Transverse colon (tissue), 4 donors: Measurements from ENCODE around the gene TNS4. TPM values are rescaled to one million over a fixed set of nuclear protein-coding genes. Genes with fewer than 3 reads are reported as not detected.

ENCODE experiments used
- DNase-seq: peaks from one replicate; pipeline ENCODE4 v3.0.0-alpha.2; 2019
- H3K27ac ChIP-seq, 4 donors: fragments of 200-600 bp; sonication (generic); 2 replicates each; pipeline ENCODE4 v1.5.1; 2016 to 2018; ENCODE audit warnings: inconsistent platforms in 4 of 4
- H3K27me3 ChIP-seq: fragments of 200-600 bp; sonication (generic); 2 replicates; pipeline ENCODE4 v1.5.1; 2017; ENCODE audit warnings: inconsistent platforms
- H3K36me3 ChIP-seq, 4 donors: fragments of 200-600 bp; sonication (generic); 2 replicates each; pipeline ENCODE4 v1.5.1; 2017 to 2019; ENCODE audit warnings: inconsistent platforms in 4 of 4
- H3K4me1 ChIP-seq, 4 donors: fragments of 200-600 bp; sonication (generic); 2 replicates each; pipeline ENCODE4 v1.5.1; 2017 to 2020; ENCODE audit warnings: inconsistent platforms in 4 of 4
- H3K4me3 ChIP-seq, 4 donors: fragments of 200-600 bp; sonication (generic); 1 replicate in 1 of 4; 2 replicates in 3 of 4; pipeline versions ENCODE4 v1.5.1 to v1.6.1; 2017 to 2019; ENCODE audit warnings: inconsistent platforms in 4 of 4
- H3K9me3 ChIP-seq, 2 donors: fragments of 200-600 bp; sonication (generic); 2 replicates each; pipeline ENCODE4 v1.5.1; 2017 to 2019; ENCODE audit warnings: inconsistent platforms in 2 of 2
- EP300 ChIP-seq: sonication (generic); formaldehyde crosslinking; IDR thresholded peaks from one replicate; pipeline ENCODE4 v1.6.1; 2017; ENCODE audit warnings: antibody characterized with exemption, low read depth
- POLR2A ChIP-seq: fragments of 450-650 bp; IDR thresholded peaks from one replicate; pipeline ENCODE4 v1.6.1; 2016; ENCODE audit warnings: antibody characterized with exemption, mild to moderate bottlenecking, moderate library complexity
- POLR2AphosphoS5 ChIP-seq, 3 donors: sonication (generic); formaldehyde crosslinking; IDR thresholded peaks; one replicate each; pipeline ENCODE4 v1.6.1; 2016; ENCODE audit warnings: antibody characterized with exemption in 3 of 3
- WGBS, 2 donors: methylation state at CpG; one replicate each; pipeline ENCODE4 v1.1.5; 2018; ENCODE audit warnings: low coverage in 1 of 2; 5-methylcytosine and 5-hydroxymethylcytosine counted together
- in situ Hi-C, 4 donors: fragments of 200-750 bp; cut with MboI; loops; one replicate each; pipeline versions ENCODE4 v1.15.0 to v1.15.1; 2017; ENCODE audit warnings: low sequenced_read_pairs in 3 of 4, low pct_ligation_motif_present in 1 of 4, low pct_unique_long_range_greater_than_20kb in 1 of 4
- intact Hi-C: fragments of 100-400 bp; cut with DNase I; formaldehyde crosslinking; loops from one replicate; pipeline ENCODE4 v1.15.1; 2023; ENCODE audit warnings: low total_unique reads
- total RNA-seq, 4 donors: library from RNA; depleted of rRNA; stranded (reverse); fragments of >200 nt; gene quantifications; one replicate each; pipeline ENCODE4 v1.1.0, GENCODE V29; 2016
- TF ChIP-seq, protein P1 (sequence below), 5 experiments: fragments of 200-600 bp in 3 of 5; fragments of 450-650 bp in 2 of 5; sonication (generic) in 3 of 5; IDR thresholded peaks; 1 replicate in 2 of 5; 2 replicates in 3 of 5; pipeline ENCODE4 v1.5.1; 2016 to 2017; ENCODE audit warnings: antibody characterized with exemption in 5 of 5, inconsistent platforms in 3 of 5, mild to moderate bottlenecking in 2 of 5, moderate library complexity in 1 of 5

Gene TNS4
- total RNA-seq, 4 donors from 2014 or later: 1.2 to 4.2 (median 2.5) TPM; not detected in 1

- 88 to 95% methylated on average over 8 to 11 of the region's 11 CpGs for WGBS, 2 donors
- Histone ChIP-seq H3K9me3 (no peaks in the 10 kb centered on the region), H3K27ac (peak overlapping the region in 3 of 4 donors; percentile 11 to 17 (median 14)), H3K27me3 (no peaks in the 10 kb centered on the region), H3K4me1 (peaks cover 16 to 46% (median 30%) of the 10 kb centered on the region in 4 donors), H3K4me3 (no peak overlapping the region), H3K36me3 (no peaks in the 10 kb centered on the region)
- no peak for DNase-seq
- intact Hi-C loops (loop anchor here (5.0 kb wide), 1 partner anchor 92 kb away; the partner anchor contains the start of gene IGFBP4), in situ Hi-C loops (loop anchor here (5.0 to 25.0 kb wide), 4 partner anchors 92 to 170 kb away; partner anchors contain the start of genes IGFBP4 (in 3 of the 4) and GJD3 (in 2 of the 4))
- TF ChIP-seq POLR2A (no peak), EP300 (no peak), POLR2AphosphoS5 (IDR thresholded peaks at IDR 0.05) (no peak)
- TF ChIP-seq, protein P1, sequence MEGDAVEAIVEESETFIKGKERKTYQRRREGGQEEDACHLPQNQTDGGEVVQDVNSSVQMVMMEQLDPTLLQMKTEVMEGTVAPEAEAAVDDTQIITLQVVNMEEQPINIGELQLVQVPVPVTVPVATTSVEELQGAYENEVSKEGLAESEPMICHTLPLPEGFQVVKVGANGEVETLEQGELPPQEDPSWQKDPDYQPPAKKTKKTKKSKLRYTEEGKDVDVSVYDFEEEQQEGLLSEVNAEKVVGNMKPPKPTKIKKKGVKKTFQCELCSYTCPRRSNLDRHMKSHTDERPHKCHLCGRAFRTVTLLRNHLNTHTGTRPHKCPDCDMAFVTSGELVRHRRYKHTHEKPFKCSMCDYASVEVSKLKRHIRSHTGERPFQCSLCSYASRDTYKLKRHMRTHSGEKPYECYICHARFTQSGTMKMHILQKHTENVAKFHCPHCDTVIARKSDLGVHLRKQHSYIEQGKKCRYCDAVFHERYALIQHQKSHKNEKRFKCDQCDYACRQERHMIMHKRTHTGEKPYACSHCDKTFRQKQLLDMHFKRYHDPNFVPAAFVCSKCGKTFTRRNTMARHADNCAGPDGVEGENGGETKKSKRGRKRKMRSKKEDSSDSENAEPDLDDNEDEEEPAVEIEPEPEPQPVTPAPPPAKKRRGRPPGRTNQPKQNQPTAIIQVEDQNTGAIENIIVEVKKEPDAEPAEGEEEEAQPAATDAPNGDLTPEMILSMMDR (IDR thresholded peaks at IDR 0.05): no peak
Measured at GRCh38 chr17:40534371-40535189, 33.2 kb upstream of the TNS4 start.

GRCh38 chr17:40533896-40534295 is 32.5 kb upstream of the TNS4 start:
- TF ChIP-seq EP300: no peak
- TF ChIP-seq POLR2AphosphoS5 (IDR thresholded peaks at IDR 0.05): no peak
- no peak for TF ChIP-seq POLR2A
- TF ChIP-seq, protein P1 (IDR thresholded peaks at IDR 0.05): no peak

GRCh38 chr17:40532520-40533253 is 31.3 kb upstream of the TNS4 start:
- in situ Hi-C loops (loop anchor here (5.0 to 25.0 kb wide), 4 partner anchors 90 to 168 kb away; partner anchors contain the start of genes IGFBP4 (in 3 of the 4) and GJD3 (in 2 of the 4)), intact Hi-C loops (loop anchor here (2.0 to 5.0 kb wide), 2 partner anchors 90 to 132 kb away; partner anchors contain the start of gene IGFBP4)
- H3K4me3 ChIP-seq: no peak overlapping the region
- H3K27me3 ChIP-seq: no peaks in the 10 kb centered on the region
- peaks cover 16 to 40% (median 25%) of the 10 kb centered on the region in 4 donors for H3K4me1 ChIP-seq
- peak overlapping the region; percentile 65 to 75 (median 70) for H3K27ac ChIP-seq
- no peaks in the 10 kb centered on the region for H3K9me3 ChIP-seq
- 18 to 26% methylated on average over 3 to 6 of the region's 6 CpGs for WGBS, 2 donors
- no peak for TF ChIP-seq EP300
- TF ChIP-seq POLR2A: no peak
- TF ChIP-seq POLR2AphosphoS5 (IDR thresholded peaks at IDR 0.05): no peak
- TF ChIP-seq, protein P1 (IDR thresholded peaks at IDR 0.05): no peak
- H3K36me3 ChIP-seq: no peaks in the 10 kb centered on the region
- DNase-seq: no peak

More at GRCh38 chr17:40533896-40534295, 32.5 kb upstream of the TNS4 start:
- peaks cover 16 to 46% (median 30%) of the 10 kb centered on the region in 4 donors for H3K4me1 ChIP-seq
- intact Hi-C loops: loop anchor here (2.0 to 5.0 kb wide), 2 partner anchors 92 to 133 kb away; partner anchors contain the start of gene IGFBP4
- H3K27me3 ChIP-seq: no peaks in the 10 kb centered on the region
- H3K27ac ChIP-seq: peak overlapping the region in 3 of 4 donors; percentile 11 to 17 (median 14)
- 50 to 66% methylated on average over 3 to 4 of the region's 4 CpGs for WGBS, 2 donors
- no peaks in the 10 kb centered on the region for H3K36me3 ChIP-seq
- no peaks in the 10 kb centered on the region for H3K9me3 ChIP-seq
- no peak for DNase-seq
- in situ Hi-C loops: loop anchor here (5.0 to 25.0 kb wide), 4 partner anchors 92 to 169 kb away; partner anchors contain the start of genes IGFBP4 (in 3 of the 4) and GJD3 (in 2 of the 4)
- no peak overlapping the region for H3K4me3 ChIP-seq
